Measurements from ENCODE around the gene NMRAL1.

The NMRAL1 gene

GRCh38 chr16:4474192-4474961 is at the start of gene NMRAL1:
Gene NMRAL1, minus strand, starts transcription at chr16:4474625. Its CDS starts 493 bp downstream, at chr16:4474132.
- DNase-seq = peak; percentile 96

GRCh38 chr16:4523686-4524085 is 49.3 kb upstream of the NMRAL1 start:
- no peak for DNase-seq

- DNase-seq = peak; percentile 53
Measured at GRCh38 chr16:4522051-4522581, 47.7 kb upstream of the NMRAL1 start.

GRCh38 chr16:4520913-4521312 is 46.5 kb upstream of the NMRAL1 start:
- DNase-seq = no peak

- no peak for DNase-seq
Measured at GRCh38 chr16:4519274-4520058, 45.0 kb upstream of the NMRAL1 start.

GRCh38 chr16:4517812-4518680 is 43.6 kb upstream of the NMRAL1 start:
- peak; percentile 73 for DNase-seq

GRCh38 chr16:4515611-4516233 is 41.3 kb upstream of the NMRAL1 start:
- DNase-seq = no peak

- DNase-seq = no peak
Measured at GRCh38 chr16:4514606-4515005, 40.2 kb upstream of the NMRAL1 start.

GRCh38 chr16:4513881-4514280 is 39.5 kb upstream of the NMRAL1 start:
- DNase-seq = no peak

GRCh38 chr16:4513086-4513860 is 38.8 kb upstream of the NMRAL1 start:
- DNase-seq = no peak

- DNase-seq = no peak
Measured at GRCh38 chr16:4512473-4512872, 38.0 kb upstream of the NMRAL1 start.

- peak; percentile 74 for DNase-seq
Measured at GRCh38 chr16:4511441-4512082, 37.1 kb upstream of the NMRAL1 start.

- no peak for DNase-seq
Measured at GRCh38 chr16:4510747-4511426, 36.5 kb upstream of the NMRAL1 start.

- no peak for DNase-seq
Measured at GRCh38 chr16:4510131-4510530, 35.7 kb upstream of the NMRAL1 start.

GRCh38 chr16:4509420-4509819 is 35.0 kb upstream of the NMRAL1 start:
- no peak for DNase-seq

- DNase-seq = no peak
Measured at GRCh38 chr16:4508806-4509205, 34.4 kb upstream of the NMRAL1 start.

- DNase-seq = no peak
Measured at GRCh38 chr16:4507588-4508345, 33.3 kb upstream of the NMRAL1 start.

- DNase-seq = peak; percentile 86
Measured at GRCh38 chr16:4506450-4506849, 32.0 kb upstream of the NMRAL1 start.

GRCh38 chr16:4505356-4506147 is 31.1 kb upstream of the NMRAL1 start:
- DNase-seq = no peak
